ENCODE results near the gene NME8.

The NME8 gene

GRCh38 chr7:37933018-37933566 lies 84.7 kb downstream of the NME8 start:
- DNase-seq (ENCODE audit: low read depth) = no peak
- TF ChIP-seq, protein P1, sequence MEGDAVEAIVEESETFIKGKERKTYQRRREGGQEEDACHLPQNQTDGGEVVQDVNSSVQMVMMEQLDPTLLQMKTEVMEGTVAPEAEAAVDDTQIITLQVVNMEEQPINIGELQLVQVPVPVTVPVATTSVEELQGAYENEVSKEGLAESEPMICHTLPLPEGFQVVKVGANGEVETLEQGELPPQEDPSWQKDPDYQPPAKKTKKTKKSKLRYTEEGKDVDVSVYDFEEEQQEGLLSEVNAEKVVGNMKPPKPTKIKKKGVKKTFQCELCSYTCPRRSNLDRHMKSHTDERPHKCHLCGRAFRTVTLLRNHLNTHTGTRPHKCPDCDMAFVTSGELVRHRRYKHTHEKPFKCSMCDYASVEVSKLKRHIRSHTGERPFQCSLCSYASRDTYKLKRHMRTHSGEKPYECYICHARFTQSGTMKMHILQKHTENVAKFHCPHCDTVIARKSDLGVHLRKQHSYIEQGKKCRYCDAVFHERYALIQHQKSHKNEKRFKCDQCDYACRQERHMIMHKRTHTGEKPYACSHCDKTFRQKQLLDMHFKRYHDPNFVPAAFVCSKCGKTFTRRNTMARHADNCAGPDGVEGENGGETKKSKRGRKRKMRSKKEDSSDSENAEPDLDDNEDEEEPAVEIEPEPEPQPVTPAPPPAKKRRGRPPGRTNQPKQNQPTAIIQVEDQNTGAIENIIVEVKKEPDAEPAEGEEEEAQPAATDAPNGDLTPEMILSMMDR (conservative IDR thresholded peaks at IDR 0.05; ENCODE audit: low read depth, low read length) = no peak
- no peak overlapping the region for H3K4me3 ChIP-seq (ENCODE audit: low read length)

GRCh38 chr7:37942934-37943610 lies 94.7 kb downstream of the NME8 start:
- no peak overlapping the region for H3K4me3 ChIP-seq (ENCODE audit: low read length)
- TF ChIP-seq, protein P1 (conservative IDR thresholded peaks at IDR 0.05; ENCODE audit: low read depth, low read length) = no peak
- no peak for DNase-seq (ENCODE audit: low read depth)

GRCh38 chr7:37943905-37944736 lies 95.7 kb downstream of the NME8 start:
- H3K4me3 ChIP-seq (ENCODE audit: low read length) = no peak overlapping the region
- TF ChIP-seq, protein P1 (conservative IDR thresholded peaks at IDR 0.05; ENCODE audit: low read depth, low read length) = no peak
- no peak for DNase-seq (ENCODE audit: low read depth)

DNA sequence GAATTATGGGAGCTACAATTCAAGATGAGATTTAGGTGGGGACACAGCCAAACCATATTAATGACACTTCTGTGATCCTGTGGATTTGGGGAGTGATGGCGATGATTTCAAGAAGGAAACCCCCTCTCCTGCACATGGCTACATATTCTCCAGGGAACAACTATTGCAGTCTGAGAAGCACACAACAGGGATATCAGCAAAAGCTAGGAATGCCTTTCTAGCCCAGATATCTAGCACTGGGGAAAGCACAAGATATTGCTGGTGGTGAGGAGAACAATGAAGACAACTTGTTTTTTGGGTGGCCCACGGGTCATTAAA lies 96.3 kb downstream of the NME8 start:
- DNase-seq (ENCODE audit: low read depth) = no peak
- TF ChIP-seq, protein P1 (conservative IDR thresholded peaks at IDR 0.05; ENCODE audit: low read depth, low read length) = no peak
- H3K4me3 ChIP-seq (ENCODE audit: low read length) = no peak overlapping the region

DNA sequence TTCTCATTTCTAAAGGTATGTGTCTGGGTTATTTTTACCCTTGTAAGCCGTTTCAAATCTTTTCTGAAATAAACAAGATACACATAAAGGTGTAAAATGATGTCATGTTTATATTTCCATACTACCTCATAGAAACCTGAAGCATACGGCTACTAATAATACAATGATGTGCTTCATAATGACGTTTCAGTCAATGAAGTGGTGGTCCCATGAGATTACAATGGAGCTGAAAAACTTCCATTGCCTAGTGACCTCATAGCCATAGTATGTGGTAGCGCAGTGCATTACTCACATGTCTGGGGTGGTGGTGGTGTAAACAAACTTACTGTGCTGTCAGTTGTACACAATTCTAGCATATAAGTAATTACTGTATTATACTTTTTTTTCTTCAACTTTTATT lies 96.9 kb downstream of the NME8 start:
- TF ChIP-seq, protein P1 (conservative IDR thresholded peaks at IDR 0.05; ENCODE audit: low read depth, low read length) = no peak
- no peak overlapping the region for H3K4me3 ChIP-seq (ENCODE audit: low read length)
- DNase-seq (ENCODE audit: low read depth) = no peak

GRCh38 chr7:37947138-37947940 lies 98.9 kb downstream of the NME8 start:
- TF ChIP-seq, protein P1 (conservative IDR thresholded peaks at IDR 0.05; ENCODE audit: low read depth, low read length) = no peak
- DNase-seq (ENCODE audit: low read depth) = no peak
- no peak overlapping the region for H3K4me3 ChIP-seq (ENCODE audit: low read length)
